Measurements from ENCODE around the gene CPAMD8.

The CPAMD8 gene

DNA sequence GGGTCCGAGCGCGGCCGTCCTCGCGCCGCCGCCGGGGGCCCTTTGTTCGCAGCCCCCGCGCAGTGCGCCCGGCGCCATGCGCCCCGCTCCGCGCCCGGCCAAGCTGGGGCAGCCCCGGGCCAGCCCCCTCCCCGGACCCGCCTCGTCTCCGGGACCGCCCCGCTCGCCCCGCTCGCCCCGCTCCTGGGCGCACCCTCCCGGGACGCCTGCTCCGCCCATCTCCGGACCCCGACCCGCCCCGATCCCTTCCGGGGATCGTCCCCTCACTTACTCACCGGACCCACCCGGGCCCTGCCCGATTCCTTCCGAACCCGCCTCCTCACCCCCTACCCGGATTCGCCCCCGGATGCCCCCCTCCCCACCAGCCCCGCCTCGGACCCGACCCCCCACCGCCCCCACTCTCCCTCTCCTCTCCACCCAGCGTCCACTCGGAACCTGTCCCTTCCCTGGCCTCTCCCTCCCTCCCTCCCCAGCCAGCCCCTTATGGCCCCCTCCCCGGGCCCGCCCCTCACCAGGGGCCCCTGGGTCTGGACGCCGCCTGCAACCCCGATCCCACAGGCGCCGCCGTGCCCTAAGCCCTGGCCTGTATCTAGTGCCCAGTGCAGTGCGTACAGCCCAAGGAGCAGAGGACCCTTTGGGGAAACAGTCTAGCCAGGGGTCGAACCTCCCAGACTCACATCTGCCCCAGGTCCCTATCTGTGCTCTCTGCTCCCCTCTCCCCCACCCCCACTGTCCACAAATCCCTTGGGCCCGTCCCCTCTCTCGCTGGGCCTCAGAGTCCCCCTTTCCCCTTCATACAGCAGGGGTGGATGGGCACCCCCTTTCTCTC lies at the start of gene CPAMD8:
CPAMD8 (minus strand) TSS at position 105 of the 829 bp plus-strand sequence. CDS start 168 bp downstream, outside the sequence.
- DNase-seq (ENCODE audit: low spot score): no peak

DNA sequence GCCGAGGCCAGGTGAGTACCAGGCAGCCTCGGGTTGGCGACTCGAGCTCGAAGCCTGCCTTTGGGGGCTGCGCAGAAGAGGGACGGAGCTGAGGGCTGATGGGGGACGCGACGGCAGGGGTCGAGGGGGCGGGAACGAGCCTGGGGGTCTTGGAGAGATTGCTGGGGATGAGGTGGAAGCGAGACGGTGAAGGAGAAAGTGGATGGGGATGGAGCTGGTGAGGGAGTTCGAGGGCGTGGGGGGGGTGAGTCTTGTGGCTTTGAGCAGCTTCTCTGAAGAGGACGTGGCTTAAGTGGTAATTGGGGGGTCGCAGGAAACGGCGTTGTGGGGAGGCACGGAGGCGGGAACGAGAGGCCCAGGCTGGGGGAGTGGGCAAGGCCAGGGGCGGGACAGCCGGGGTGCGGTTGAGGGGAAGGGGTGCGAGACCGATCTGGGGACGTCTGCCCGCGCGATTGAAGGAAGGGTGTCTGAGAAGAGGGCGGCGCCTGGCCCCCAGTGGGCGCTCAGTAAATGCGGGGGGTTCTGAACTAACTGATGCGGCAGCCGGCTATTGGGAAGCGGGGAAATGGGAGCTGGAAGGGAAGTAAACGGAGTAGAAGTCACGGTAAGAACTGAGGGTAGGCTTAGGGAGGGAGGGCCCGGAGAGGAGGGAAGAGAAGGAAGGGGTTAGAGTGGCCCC lies 49.4 kb upstream of the CPAMD8 start:
- DNase-seq (ENCODE audit: low spot score): no peak

DNA sequence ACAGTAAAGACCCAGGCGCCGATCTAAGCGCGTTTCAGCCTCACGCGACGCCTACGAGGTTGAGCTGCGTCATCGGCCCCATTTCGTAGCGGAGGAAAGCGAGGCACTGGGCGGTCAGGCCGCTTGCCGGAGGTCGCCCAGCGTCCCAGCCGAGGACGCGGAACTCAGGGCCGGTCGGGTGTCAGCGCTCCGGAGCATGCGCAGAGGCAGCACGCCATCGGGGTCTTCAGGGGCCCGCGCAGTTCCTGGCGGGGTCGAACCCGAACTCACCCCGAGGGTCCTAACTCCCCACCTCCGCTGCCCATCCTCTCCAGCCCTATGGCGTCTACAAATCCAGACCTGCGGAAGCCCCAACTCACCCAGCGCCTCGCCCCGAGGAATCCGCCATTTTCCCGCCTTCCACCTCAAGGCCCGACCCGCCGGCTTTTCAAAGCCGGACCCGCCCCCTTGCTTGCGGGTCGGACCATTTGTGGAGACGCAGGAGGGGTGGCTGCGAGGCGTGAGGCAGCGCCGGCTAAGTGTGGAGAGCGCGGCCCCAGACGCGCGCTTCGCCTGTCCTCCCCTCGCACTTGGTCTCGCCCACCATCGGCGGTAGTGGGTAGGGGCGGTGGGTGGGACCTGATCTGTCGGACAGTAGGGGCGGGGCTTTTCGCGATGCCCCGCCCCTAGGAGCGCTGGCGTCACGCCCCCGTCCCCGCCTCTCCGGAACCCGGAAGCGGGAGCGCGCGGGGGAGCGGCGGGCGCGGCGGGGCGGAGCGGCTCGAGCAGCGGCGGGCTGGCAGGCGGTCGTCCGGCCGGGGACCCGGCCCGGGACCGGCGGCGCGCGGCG lies 48.6 kb upstream of the CPAMD8 start, which contains the start of the genes HAUS8 and MYO9B:
HAUS8 (minus strand) TSS at position 418 of the 829 bp plus-strand sequence; CDS start at position 388, 30 bp downstream.
MYO9B (plus strand) TSS at position 743 of the 829 bp plus-strand sequence. CDS start 25,941 bp downstream, outside the sequence.
- DNase-seq (ENCODE audit: low spot score): peak; percentile 99

DNA sequence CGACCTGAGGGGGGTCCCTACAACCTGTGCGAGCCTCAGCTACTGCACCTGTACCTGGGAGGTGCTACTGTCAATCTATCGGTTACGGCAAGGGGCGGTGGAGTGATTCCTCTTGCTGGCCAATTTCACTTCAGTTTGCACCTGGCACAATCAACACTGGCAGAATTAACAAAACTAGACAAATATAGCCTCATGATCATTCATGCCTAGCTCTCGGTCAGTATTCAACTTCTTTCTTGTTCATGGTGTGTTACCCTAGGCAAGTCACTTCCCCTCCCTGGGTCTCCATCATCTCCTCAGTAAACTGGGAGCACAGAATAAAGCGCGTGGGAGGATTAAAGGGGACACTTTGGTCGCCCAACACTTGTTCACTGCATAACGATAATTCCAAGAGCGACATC lies 48.0 kb upstream of the CPAMD8 start:
- peak; percentile 20 for DNase-seq (ENCODE audit: low spot score)

DNA sequence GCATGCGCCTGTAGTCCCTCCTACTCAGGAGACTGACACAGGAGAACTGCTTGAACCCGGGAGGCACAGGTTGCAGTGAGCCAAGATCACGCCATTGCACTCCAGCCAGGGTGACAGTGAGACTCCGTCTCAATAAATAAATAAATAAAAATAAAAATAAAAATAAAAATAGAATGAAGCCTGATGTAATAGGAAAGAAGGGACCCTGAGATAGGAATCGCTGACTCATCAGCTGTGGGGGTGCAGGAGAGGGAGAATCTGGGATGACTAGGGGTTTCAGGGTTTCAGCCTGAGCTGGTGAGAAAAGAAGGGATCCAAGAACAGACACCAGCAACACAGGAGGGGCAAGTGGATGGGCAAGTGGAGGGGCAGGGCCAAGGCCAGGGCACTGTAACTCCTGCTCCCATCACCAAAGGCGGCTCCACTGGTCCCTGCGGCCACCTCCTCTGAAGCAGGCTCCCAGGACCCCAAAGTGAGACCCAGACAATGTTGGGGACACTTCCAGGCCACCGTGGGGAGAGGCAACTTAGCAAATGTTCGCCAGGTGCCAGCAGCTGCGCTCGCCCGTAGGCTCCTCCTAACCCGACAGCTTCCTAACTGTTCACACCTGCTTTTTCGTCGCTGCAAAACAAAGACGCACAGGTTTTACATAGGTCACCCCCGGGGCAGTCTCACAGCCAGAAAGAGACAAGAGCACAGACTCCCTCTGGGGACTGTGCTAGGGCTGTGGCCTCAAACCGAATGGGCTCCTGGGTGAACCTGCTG lies 47.4 kb upstream of the CPAMD8 start:
- no peak for DNase-seq (ENCODE audit: low spot score)

DNA sequence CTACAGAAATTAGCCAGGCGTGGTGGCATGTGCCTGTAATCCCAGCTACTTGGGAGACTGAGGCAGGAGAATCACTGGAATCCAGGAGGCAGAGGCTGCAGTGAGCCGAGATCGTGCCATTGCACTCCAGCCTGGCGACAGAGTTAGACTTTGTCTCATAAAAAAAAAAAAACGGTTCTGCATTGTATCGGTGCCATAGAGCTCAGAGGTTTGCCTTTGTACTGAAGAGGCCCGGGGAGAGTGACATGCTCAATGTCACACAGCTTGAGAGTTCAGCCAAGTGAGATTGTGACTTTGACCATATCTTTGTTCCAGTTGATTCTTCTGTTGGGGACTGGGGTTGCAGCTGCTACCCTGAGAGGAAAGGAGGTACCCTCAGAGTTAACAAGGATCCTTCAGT lies 44.3 kb upstream of the CPAMD8 start:
- DNase-seq (ENCODE audit: low spot score): no peak

DNA sequence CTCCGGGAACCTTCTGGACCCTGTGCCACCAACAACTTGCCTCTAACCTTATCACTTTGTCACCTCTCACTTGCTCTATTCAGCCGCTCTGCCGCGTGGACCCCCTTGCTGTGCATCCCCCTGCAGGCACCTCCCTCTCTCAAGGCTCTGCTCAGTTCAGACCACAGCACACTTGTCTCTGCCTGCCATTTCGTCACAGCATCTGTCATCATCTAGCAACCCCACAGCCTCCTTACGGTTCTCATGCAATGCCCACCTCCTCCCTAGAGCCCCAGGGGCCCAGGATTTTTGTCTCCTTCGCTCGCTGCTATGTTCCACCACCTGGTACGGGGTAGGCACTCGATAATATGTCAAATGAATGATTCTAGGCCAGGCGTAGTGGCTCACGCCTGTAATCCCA lies 43.8 kb upstream of the CPAMD8 start:
- no peak for DNase-seq (ENCODE audit: low spot score)

DNA sequence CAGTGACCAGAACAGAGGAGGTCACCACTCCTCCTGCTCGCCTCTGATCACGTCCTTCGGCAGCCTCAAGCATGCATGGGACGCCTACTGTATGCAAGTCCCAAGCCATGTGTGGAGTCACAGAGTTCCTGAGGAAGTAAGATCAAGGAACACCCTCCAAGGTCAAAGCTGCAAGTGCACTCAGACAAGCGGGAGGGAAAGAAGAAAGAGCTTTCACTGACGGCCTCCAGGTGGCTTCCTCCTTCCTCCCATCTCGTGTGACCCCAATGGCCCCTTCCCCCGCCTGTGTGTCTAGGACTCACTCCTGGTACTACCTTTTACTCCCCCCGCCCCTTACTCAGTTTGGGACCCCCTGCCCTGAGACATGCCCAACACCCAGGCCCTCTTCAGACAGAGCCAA lies 42.6 kb upstream of the CPAMD8 start:
- DNase-seq (ENCODE audit: low spot score): no peak

DNA sequence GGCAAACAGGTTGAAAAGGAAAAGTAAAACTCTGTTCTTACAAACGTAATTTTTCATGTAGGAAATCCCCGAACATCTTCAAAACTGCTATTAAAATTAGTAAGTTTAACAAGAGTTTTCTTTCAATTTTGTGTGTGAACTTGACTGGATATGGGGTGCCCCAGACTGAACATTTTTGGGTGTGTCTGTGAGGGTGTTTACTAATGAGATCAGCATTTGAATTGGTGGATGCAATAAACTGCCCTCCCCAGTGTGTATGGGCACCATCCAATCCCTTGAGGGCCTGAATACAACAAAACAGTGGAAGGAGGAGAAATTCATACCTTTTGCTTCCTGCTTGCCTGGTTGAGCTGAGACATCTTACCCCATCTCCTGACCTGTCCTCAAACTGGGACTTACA lies 36.8 kb upstream of the CPAMD8 start:
- DNase-seq (ENCODE audit: low spot score): no peak

DNA sequence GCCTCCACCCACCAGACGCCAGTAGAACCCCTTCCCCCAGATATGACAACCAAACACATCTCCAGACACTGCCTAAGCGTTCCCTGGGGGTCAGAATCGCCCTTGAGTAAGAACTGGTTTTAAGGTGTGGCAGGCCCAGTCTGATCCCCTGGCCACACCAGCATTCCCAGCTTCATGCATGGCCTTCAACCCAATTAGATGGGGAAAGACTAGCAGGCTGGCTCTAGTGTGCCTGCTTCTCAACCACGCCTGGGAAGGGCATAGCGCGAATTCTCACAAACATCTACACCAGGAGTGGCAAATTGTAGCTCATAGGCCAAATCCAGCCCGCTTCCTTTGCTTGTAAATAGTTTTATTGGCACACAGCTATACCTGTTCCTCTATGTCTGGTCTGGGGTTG lies 35.1 kb upstream of the CPAMD8 start:
- no peak for DNase-seq (ENCODE audit: low spot score)

DNA sequence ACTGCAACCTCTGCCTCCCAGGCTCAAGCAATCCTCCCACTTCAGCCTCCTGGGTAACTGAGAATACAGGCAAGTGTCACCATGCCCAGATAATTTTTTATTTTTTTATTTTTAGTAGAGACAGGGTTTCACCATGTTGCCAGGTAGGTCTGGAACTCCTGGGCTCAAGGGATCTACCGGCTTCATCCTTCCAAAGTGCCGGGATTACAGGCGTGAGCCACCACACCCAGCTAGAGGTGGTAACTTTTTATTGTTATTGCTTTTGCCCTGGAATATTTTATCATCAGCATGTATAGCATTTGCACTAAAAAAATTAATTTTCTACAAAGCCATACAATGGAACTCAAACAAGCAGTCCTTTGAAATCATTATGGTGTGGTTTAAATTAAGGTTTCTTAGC lies 34.6 kb upstream of the CPAMD8 start:
- no peak for DNase-seq (ENCODE audit: low spot score)

DNA sequence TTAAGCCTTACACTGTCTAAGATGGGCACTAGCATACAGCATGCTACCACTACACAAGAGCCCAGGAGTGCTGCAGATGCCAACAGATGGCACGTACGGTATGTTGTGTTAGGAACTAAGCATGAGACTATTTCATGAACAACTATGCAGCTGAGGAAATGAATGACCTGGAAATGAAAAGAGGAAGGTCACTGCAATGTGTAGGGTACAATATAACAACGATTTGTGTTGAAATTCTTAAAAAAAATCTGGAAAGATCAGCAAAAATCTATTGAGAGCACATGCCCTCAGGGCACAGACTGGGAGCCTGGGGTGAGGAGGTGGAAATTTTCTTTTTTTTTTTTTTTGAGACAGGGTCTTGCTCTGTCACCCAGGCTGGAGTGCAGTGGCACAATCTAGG lies 34.2 kb upstream of the CPAMD8 start:
- DNase-seq (ENCODE audit: low spot score): no peak

DNA sequence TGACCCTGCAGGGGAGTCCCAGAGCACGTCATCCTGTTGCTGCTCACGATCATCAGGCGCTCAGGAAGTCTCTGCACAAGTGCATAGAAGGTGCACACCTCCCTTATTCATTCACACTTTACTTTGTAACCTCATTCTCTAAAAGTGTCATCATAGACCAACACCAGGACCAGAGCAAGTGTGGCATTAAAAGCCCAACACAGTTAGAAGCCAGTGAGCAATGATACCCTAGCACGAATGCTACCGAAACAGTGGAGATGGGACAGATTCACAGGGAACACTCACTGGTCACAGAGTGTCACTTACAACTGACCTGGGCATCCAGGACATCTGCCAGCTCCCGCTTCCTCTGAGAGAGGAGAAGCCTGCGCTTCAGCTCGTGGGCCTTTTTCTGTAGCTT lies 31.6 kb upstream of the CPAMD8 start:
- DNase-seq (ENCODE audit: low spot score): no peak

DNA sequence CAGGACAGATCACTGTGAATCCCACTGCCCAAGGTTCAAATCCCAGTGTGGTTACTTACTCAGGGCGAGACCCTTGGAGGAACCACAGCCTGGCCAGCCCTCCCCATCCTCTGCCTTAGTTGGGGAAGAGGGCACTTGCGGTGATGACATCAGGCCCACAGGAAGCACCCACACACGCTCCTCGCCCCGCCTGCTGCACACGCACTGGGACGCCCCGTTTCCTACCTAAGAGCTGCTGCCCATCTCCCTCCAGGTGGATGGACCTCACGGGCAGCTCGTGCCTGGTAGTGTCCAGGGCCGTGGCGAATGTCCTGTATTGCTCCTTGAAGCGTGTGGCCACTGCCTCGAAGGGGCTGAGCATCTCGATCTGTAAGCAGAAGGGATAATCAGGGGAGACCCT lies 29.0 kb upstream of the CPAMD8 start:
- DNase-seq (ENCODE audit: low spot score): no peak

DNA sequence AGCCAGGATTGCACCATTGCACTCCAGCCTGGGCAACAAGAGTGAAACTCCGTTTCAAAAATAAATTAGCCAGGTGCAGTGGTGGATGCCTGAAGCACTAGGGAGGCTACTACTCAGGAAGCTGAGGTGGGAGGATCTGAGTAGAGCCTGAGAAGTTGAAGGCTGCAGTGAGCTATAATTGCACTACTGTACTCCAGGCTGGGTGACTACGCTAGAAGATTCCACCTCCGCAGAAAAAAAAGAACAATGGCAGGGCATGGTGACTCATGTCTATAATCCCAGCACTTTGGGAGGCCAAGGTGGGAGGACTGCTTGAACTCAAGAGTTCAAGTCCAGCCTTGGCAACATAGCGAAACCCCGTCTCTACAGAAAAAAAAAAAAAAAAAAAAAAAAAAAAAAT lies 28.1 kb upstream of the CPAMD8 start:
- DNase-seq (ENCODE audit: low spot score): no peak

DNA sequence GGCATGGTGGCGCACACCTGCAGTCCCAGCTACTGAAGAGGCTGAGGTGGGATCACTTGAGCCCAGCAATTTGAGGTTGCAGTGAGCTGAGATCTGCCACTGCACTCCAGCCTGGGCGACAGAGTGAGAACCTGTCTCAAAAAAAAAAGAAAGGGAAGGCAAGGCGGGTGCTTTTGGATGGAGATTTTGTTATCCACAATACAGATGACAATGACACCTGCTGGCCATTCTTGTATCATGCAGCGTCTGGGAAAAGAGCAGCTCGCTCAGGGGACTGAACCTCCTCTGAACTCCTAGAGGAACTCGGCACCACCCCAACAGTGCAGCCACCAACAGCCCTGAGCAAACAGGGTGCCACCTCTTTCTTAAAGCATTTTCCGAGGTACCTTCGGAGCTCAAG lies 25.8 kb upstream of the CPAMD8 start:
- peak; percentile 53 for DNase-seq (ENCODE audit: low spot score)

DNA sequence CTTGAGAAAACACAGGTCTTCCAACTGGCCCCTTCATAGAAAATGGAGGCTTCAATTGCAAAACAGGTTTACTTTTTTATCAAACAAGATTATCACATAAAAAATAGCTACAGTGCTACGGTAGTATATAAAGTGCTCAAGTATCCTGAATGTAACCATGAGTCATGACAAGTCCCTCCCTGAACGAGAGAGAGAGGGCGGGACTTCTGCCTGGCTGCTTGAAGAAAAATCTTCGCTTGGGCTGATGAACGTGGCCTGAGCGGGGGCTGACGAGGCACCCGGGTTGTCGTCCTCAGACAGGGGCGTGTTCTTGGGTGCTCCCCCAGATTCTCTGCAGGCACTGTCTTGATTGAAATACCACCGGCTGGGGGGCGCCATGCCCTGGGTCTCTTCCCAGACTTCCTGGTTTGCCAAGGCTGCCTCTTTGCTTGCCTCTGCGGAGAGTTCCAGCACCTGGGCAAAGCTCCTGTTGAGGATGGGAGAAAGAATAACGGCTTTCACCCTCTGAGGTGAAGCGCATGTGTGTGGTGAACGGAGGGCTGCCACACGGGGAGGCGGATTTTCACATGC lies 23.2 kb upstream of the CPAMD8 start:
- no peak for DNase-seq (ENCODE audit: low spot score)

DNA sequence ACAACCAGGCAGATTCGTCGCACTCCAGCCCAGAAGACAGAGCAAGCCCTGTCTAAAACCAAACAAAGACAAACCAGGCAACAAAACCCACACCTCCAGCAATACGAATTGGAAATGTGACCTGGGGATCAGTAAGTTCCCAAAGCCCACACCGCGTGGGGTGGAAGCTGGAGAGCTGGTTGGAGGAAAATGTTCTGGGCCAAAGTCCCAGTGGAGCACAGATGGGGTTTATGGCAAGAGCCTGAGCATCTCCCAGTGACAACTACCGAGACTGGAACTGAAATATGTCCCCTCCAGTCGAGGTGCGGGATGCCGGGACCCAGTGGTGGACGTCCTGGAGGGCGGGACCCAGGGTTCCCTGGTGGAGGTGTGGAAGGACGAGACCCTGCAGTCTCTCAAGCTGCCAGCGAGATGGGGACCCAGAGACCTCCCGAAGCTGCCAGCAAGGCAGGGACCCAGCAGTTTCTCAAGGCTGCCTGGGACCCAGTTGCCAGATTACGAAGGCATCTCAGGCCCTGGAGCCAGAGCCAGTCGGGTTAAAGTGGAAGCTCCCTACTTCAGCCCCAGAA lies 22.4 kb upstream of the CPAMD8 start:
- DNase-seq (ENCODE audit: low spot score): no peak

DNA sequence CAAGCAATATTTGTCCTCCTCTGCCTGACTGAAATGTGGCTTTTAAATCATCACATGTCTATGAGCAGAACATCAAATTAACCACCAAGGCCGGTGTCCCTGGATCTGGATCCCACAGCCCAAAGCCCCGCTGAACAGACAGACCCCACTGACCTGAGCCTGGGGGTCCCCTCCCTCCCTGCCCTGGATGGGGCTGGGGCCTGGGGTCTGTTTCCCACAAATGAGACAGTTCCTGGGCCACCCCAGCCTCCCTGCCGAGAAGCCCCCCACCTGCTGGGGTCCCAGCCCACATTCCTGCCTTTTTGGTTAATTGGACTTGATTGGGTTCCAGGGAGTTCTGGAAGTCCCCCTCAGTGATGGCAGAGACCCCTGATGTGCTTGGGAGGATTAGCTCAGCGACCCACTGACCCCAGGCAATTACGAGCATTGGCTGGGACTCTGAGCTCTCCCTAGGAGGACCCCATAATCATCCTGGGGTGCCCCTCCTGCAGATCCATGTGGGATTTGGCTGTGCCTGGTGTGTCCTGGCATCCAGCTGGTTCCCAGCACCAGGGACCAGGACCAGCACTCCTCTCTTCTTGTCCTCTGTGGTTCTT lies 19.4 kb upstream of the CPAMD8 start:
- DNase-seq (ENCODE audit: low spot score): no peak

DNA sequence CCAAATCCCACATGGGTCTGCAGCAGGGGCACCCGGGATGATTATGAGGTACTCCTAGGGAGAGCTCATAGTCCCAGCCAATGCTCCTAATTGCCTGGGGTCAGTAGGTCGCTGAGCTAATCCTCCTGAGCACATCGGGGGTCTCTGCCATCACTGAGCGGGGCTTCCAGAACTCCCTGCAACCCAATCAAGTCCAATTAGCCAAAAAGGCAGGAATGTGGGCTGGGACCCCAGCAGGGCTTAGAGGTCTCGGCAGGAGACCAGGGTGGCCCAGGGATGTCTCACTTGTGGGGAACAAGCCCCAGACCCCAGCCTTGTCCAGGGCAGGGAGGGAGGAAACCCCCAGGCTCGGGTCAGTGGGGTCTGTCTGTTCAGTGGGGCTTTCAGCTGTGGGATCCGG lies 17.1 kb upstream of the CPAMD8 start:
- DNase-seq (ENCODE audit: low spot score): no peak

DNA sequence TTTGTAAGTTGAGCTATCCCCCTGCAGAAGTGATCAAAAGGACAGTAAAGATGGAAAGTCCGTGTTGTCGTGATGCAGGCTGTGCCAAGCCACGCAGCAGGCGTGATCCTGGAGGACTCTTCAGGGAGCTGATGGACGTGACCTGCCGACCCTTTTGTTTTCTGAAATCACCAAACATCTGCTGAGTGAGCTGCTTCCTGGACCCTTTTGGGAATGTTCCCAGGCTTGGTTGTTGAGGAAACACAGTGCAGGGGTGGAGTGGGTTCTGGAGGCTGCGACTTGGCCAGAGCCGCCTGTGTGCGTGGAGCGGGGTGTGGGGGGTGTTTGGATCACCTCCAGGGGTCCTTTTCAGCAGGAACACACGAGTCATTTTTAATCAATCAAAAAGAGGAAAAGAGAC lies 15.4 kb upstream of the CPAMD8 start:
- no peak for DNase-seq (ENCODE audit: low spot score)
